ENCODE results near the gene STX11. TPM values are rescaled to one million over a fixed set of nuclear protein-coding genes. Genes with fewer than 3 reads are reported as not detected.

STX11 gene
- total RNA-seq, 4 donors from 2014 or later, result 1.8 to 3.0 (median 2.3) TPM; not detected in 1

- in situ Hi-C loops (cut with MboI; ENCODE audit: low pct_ligation_motif_present in 1 of 4, low pct_unique_long_range_greater_than_20kb in 1 of 4, low sequenced_read_pairs in 3 of 4), result no loop called here
- DNase-seq, result no peak
- 60 to 61% methylated on average over 3 of the region's 3 CpGs for WGBS, 2 donors (ENCODE audit: low coverage in 1 of 2)
Observed at GRCh38 chr6:144156338-144156737, 6.0 kb downstream of the STX11 start.

GRCh38 chr6:144156991-144157390 is 6.7 kb downstream of the STX11 start:
- Histone ChIP-seq H3K4me1 (peaks cover 0 to 9% (median 3%) of the 10 kb centered on the region in 4 donors), H3K4me3 (no peak overlapping the region), H3K36me3 (no peaks in the 10 kb centered on the region), H3K9me3 (no peaks in the 10 kb centered on the region), H3K27me3 (peaks cover 3% of the 10 kb centered on the region), H3K27ac (peak overlapping the region in 2 of 4 donors; percentile 8 to 32)
- no peak for DNase-seq
- intact Hi-C loops (cut with DNase I; ENCODE audit: low total_unique reads), result no loop called here
- WGBS, 2 donors (ENCODE audit: low coverage in 1 of 2), result 80 to 87% methylated on average over 2 to 3 of the region's 3 CpGs
- no peak for TF ChIP-seq POLR2A (IDR thresholded peaks at IDR 0.05)
- no peak for TF ChIP-seq EP300 (IDR thresholded peaks at IDR 0.05; ENCODE audit: low read depth)
- TF ChIP-seq, protein P1, sequence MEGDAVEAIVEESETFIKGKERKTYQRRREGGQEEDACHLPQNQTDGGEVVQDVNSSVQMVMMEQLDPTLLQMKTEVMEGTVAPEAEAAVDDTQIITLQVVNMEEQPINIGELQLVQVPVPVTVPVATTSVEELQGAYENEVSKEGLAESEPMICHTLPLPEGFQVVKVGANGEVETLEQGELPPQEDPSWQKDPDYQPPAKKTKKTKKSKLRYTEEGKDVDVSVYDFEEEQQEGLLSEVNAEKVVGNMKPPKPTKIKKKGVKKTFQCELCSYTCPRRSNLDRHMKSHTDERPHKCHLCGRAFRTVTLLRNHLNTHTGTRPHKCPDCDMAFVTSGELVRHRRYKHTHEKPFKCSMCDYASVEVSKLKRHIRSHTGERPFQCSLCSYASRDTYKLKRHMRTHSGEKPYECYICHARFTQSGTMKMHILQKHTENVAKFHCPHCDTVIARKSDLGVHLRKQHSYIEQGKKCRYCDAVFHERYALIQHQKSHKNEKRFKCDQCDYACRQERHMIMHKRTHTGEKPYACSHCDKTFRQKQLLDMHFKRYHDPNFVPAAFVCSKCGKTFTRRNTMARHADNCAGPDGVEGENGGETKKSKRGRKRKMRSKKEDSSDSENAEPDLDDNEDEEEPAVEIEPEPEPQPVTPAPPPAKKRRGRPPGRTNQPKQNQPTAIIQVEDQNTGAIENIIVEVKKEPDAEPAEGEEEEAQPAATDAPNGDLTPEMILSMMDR (IDR thresholded peaks at IDR 0.05), result no peak
- no peak for TF ChIP-seq POLR2AphosphoS5 (IDR thresholded peaks at IDR 0.05)
- in situ Hi-C loops (cut with MboI; ENCODE audit: low pct_ligation_motif_present in 1 of 4, low pct_unique_long_range_greater_than_20kb in 1 of 4, low sequenced_read_pairs in 3 of 4), result no loop called here

More at GRCh38 chr6:144156338-144156737, 6.0 kb downstream of the STX11 start:
- Histone ChIP-seq H3K27ac (peak overlapping the region in 3 of 4 donors; percentile 8 to 32 (median 30)), H3K4me1 (peaks cover 0 to 14% (median 4%) of the 10 kb centered on the region in 4 donors), H3K4me3 (no peak overlapping the region), H3K36me3 (no peaks in the 10 kb centered on the region), H3K27me3 (peaks cover 9% of the 10 kb centered on the region), H3K9me3 (no peaks in the 10 kb centered on the region)
- intact Hi-C loops (cut with DNase I; ENCODE audit: low total_unique reads), result no loop called here
- TF ChIP-seq, protein P1 (IDR thresholded peaks at IDR 0.05), result no peak
- TF ChIP-seq POLR2A (IDR thresholded peaks at IDR 0.05) (no peak), POLR2AphosphoS5 (IDR thresholded peaks at IDR 0.05) (no peak), EP300 (IDR thresholded peaks at IDR 0.05; ENCODE audit: low read depth) (no peak)

- intact Hi-C loops (cut with DNase I; ENCODE audit: low total_unique reads) (no loop called here), in situ Hi-C loops (cut with MboI; ENCODE audit: low pct_ligation_motif_present in 1 of 4, low pct_unique_long_range_greater_than_20kb in 1 of 4, low sequenced_read_pairs in 3 of 4) (no loop called here)
- peak overlapping the region in 1 of 4 donors; percentile 19 for H3K27ac ChIP-seq
- WGBS, 2 donors (ENCODE audit: low coverage in 1 of 2), result 69 to 82% methylated on average over 3 of the region's 3 CpGs
- H3K36me3 ChIP-seq, result no peaks in the 10 kb centered on the region
- TF ChIP-seq, protein P1 (IDR thresholded peaks at IDR 0.05), result no peak
- TF ChIP-seq POLR2AphosphoS5 (IDR thresholded peaks at IDR 0.05), result no peak
- TF ChIP-seq POLR2A (IDR thresholded peaks at IDR 0.05), result no peak
- no peak for TF ChIP-seq EP300 (IDR thresholded peaks at IDR 0.05; ENCODE audit: low read depth)
- peaks cover 0 to 9% (median 3%) of the 10 kb centered on the region in 4 donors for H3K4me1 ChIP-seq
- H3K9me3 ChIP-seq, result no peaks in the 10 kb centered on the region
- no peaks in the 10 kb centered on the region for H3K27me3 ChIP-seq
- H3K4me3 ChIP-seq, result no peak overlapping the region
- DNase-seq, result no peak
Observed at GRCh38 chr6:144158133-144158532, 7.8 kb downstream of the STX11 start.

GRCh38 chr6:144159223-144159622 is 8.9 kb downstream of the STX11 start:
- no peak for DNase-seq
- TF ChIP-seq, protein P1 (IDR thresholded peaks at IDR 0.05), result no peak
- TF ChIP-seq POLR2AphosphoS5 (IDR thresholded peaks at IDR 0.05), result no peak
- no peak for TF ChIP-seq POLR2A (IDR thresholded peaks at IDR 0.05)
- no peak for TF ChIP-seq EP300 (IDR thresholded peaks at IDR 0.05; ENCODE audit: low read depth)
- intact Hi-C loops (cut with DNase I; ENCODE audit: low total_unique reads), result no loop called here
- no peaks in the 10 kb centered on the region for H3K36me3 ChIP-seq
- no peaks in the 10 kb centered on the region for H3K27me3 ChIP-seq
- no peaks in the 10 kb centered on the region for H3K9me3 ChIP-seq
- in situ Hi-C loops (cut with MboI; ENCODE audit: low pct_ligation_motif_present in 1 of 4, low pct_unique_long_range_greater_than_20kb in 1 of 4, low sequenced_read_pairs in 3 of 4), result no loop called here
- peak overlapping the region in 1 of 4 donors; percentile 19 for H3K27ac ChIP-seq
- 81% methylated on average over 5 of the region's 5 CpGs for WGBS, 2 donors (ENCODE audit: low coverage in 1 of 2)
- no peak overlapping the region for H3K4me3 ChIP-seq
- peaks cover 0 to 9% (median 3%) of the 10 kb centered on the region in 4 donors for H3K4me1 ChIP-seq
